ENCODE data around the gene BRMS1L.

DNA sequence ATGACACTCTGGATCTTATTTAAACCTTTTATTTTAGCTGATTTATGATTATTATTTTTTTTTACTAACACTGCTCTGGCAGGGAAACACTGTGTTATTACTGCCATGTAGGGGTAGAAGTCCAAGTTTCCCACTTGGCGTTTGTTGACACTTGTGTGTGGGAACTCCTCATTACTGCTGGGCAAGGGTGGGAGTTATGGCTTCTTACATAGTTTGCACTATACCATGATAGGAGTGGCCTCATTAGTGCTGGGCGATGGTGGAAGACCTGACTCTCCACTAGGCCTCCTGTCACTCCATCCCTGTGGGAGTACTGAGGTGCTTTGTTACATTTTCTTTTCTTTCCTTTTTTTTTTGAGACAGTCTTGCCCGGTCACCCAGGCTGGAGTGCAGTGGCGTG lies 83.5 kb downstream of the BRMS1L start:
- TF ChIP-seq EZH2phosphoT487 (IDR thresholded peaks at IDR 0.05; ENCODE audit: unreplicated experiment): no peak
- TF ChIP-seq, protein P1, sequence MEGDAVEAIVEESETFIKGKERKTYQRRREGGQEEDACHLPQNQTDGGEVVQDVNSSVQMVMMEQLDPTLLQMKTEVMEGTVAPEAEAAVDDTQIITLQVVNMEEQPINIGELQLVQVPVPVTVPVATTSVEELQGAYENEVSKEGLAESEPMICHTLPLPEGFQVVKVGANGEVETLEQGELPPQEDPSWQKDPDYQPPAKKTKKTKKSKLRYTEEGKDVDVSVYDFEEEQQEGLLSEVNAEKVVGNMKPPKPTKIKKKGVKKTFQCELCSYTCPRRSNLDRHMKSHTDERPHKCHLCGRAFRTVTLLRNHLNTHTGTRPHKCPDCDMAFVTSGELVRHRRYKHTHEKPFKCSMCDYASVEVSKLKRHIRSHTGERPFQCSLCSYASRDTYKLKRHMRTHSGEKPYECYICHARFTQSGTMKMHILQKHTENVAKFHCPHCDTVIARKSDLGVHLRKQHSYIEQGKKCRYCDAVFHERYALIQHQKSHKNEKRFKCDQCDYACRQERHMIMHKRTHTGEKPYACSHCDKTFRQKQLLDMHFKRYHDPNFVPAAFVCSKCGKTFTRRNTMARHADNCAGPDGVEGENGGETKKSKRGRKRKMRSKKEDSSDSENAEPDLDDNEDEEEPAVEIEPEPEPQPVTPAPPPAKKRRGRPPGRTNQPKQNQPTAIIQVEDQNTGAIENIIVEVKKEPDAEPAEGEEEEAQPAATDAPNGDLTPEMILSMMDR (conservative IDR thresholded peaks at IDR 0.05; ENCODE audit: low read depth in 2 of 2): no peak
- no peak for TF ChIP-seq POLR2AphosphoS5 (IDR thresholded peaks at IDR 0.05; ENCODE audit: low read depth)
